ENCODE data around the gene VAV1. TPM values are rescaled to one million over a fixed set of nuclear protein-coding genes. Genes with fewer than 3 reads are reported as not detected.
A peak's percentile ranks its signal among the peaks of the same experiment; 100 is the strongest.

Gene VAV1
- total and polyA plus RNA-seq, 9 of the 15 experiments (the other 6 are each of a cell fraction or from before 2014, with no cell fraction given) = 0.46 to 20.1 (median 11.1) TPM

GRCh38 chr19:6820237-6820636, 47.7 kb downstream of the VAV1 start:
- Histone ChIP-seq H3K27ac (ENCODE audit: extremely low read depth, low read depth, low read length) (no peak overlapping the region), H3K27me3 (ENCODE audit: control insufficient read depth in 2 of 2, insufficient read depth in 2 of 2, low read length in 2 of 2) (no peaks in the 10 kb centered on the region), H3K9me3 (replicated peaks; ENCODE audit: control insufficient read depth, insufficient read depth, low read depth, low read length) (no peaks in the 10 kb centered on the region; the same call in 1 of the 2 replicates), H3K9me1 (ENCODE audit: control insufficient read depth, insufficient read depth, low read length) (no peaks in the 10 kb centered on the region), H3K4me3 (no peak overlapping the region), H3K9ac (ENCODE audit: insufficient read depth in 1 of 2, low read depth in 2 of 2, low read length in 2 of 2) (no peak overlapping the region), H4K20me1 (replicated peaks; ENCODE audit: control insufficient read depth, insufficient read depth, low read length) (no peaks in the 10 kb centered on the region), H3K36me3 (ENCODE audit: control insufficient read depth, insufficient read depth, low read length) (no peaks in the 10 kb centered on the region), H3K79me2 (ENCODE audit: control insufficient read depth, insufficient read depth, low read length) (no peaks in the 10 kb centered on the region), H3K4me2 (ENCODE audit: insufficient read depth, low read length) (no peak overlapping the region), H2AFZ (ENCODE audit: low read depth, low read length) (no peak overlapping the region), H3K4me1 (replicated peaks in 1 of 2; ENCODE audit: control insufficient read depth in 2 of 2, insufficient read depth in 2 of 2, low read length in 2 of 2) (peaks cover 0 to 17% of the 10 kb centered on the region in 2 experiments; a peak in 3 of 5 replicates)
- FAIRE-seq = no peak
- ChIA-PET CTCF (ENCODE audit: low intra/inter-chr PET ratio) (no interaction called here), POLR2A (interaction anchor here (0.7 to 1.1 kb wide), 2 partner anchors 8 to 576 kb away, joined by 3 to 6 read pairs; no protein-coding TSS in a partner anchor)
- ATAC-seq = no peak
- in situ Hi-C loops (cut with MboI) (no loop called here), intact Hi-C loops (cut with micrococcal nuclease) (no loop called here)
- TF ChIP-seq ELF2 (CRISPR knock-in tag; IDR thresholded peaks at IDR 0.05) (no peak), ZKSCAN1 (IDR thresholded peaks at IDR 0.05; ENCODE audit: low read depth, low read length) (no peak), BHLHE40 (IDR thresholded peaks at IDR 0.05; ENCODE audit: low read length) (no peak), KLF13 (tag; IDR thresholded peaks at IDR 0.05; ENCODE audit: borderline replicate concordance, low read depth) (no peak), ZNF146 (CRISPR knock-in tag; IDR thresholded peaks at IDR 0.05; ENCODE audit: unreplicated experiment) (peak; percentile 88), ZNF324 (CRISPR knock-in tag; IDR thresholded peaks at IDR 0.05) (no peak), RBM25 (IDR thresholded peaks at IDR 0.05; ENCODE audit: low read depth, low read length, severe bottlenecking) (peak; percentile 56), HEY1 (CRISPR knock-in tag; IDR thresholded peaks at IDR 0.05; ENCODE audit: borderline replicate concordance) (no peak)
- TF ChIP-seq, protein P1, sequence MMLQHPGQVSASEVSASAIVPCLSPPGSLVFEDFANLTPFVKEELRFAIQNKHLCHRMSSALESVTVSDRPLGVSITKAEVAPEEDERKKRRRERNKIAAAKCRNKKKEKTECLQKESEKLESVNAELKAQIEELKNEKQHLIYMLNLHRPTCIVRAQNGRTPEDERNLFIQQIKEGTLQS (IDR thresholded peaks at IDR 0.05) = no peak
- TF ChIP-seq, protein P1 (CRISPR knock-in tag; conservative IDR thresholded peaks at IDR 0.05) = no peak
- TF ChIP-seq, protein P2, sequence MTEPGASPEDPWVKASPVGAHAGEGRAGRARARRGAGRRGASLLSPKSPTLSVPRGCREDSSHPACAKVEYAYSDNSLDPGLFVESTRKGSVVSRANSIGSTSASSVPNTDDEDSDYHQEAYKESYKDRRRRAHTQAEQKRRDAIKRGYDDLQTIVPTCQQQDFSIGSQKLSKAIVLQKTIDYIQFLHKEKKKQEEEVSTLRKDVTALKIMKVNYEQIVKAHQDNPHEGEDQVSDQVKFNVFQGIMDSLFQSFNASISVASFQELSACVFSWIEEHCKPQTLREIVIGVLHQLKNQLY (CRISPR knock-in tag; conservative IDR thresholded peaks at IDR 0.05) = no peak
- TF ChIP-seq, protein P3, sequence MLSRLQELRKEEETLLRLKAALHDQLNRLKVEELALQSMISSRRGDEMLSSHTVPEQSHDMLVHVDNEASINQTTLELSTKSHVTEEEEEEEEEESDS (CRISPR knock-in tag; IDR thresholded peaks at IDR 0.05) = no peak
- no TSS peak for BruUV-seq (replicated peaks)
- DNase-seq (ENCODE audit: extremely low read depth in 1 of 4, low spot score in 3 of 4) = no peak
- 65% methylated on average over 4 of the region's 4 CpGs for WGBS (ENCODE audit: insufficient coverage, low coverage, missing lambda C conversion rate)

All from K562 (cell line).